HG03045 (cell line): ENCODE data around the gene CDK16.
"Not testable (repeated sequence)": the region's sequence is repeated elsewhere in the genome, so short reads cannot be mapped to it uniquely, and the experiment has no call there.

Experiments
- ATAC-seq: cut with Tn5 transposase; IDR thresholded peaks from one replicate; pipeline ENCODE4 v1.9.1; 2021; ENCODE audit warnings: mild to moderate bottlenecking, moderate library complexity; ENCODE audit not compliant: unreplicated experiment

CDK16 gene

GRCh38 chrX:47247206-47247998 is 28.9 kb downstream of the CDK16 start:
- no peak for ATAC-seq

GRCh38 chrX:47247999-47248320 is 29.5 kb downstream of the CDK16 start:
- no peak for ATAC-seq

- ATAC-seq = no peak
Observed at GRCh38 chrX:47248576-47248975, 30.1 kb downstream of the CDK16 start.

- no peak for ATAC-seq
Observed at GRCh38 chrX:47250017-47250347, 31.5 kb downstream of the CDK16 start.

GRCh38 chrX:47257620-47258019 is 39.1 kb downstream of the CDK16 start:
- not testable (repeated sequence) for ATAC-seq

GRCh38 chrX:47264483-47265173 is 46.1 kb downstream of the CDK16 start:
- no peak for ATAC-seq

- ATAC-seq = no peak
Observed at GRCh38 chrX:47266643-47267042, 48.2 kb downstream of the CDK16 start.

GRCh38 chrX:47272013-47272408 is 53.5 kb downstream of the CDK16 start:
- no peak for ATAC-seq

- no peak for ATAC-seq
Observed at GRCh38 chrX:47273011-47273730, 54.7 kb downstream of the CDK16 start.

- ATAC-seq = no peak
Observed at GRCh38 chrX:47278691-47279090, 60.2 kb downstream of the CDK16 start.
